ENCODE measurements around the gene DCLK2.

DCLK2 gene

GRCh38 chr4:150108691-150109090 is 30.4 kb downstream of the DCLK2 start:
- TF ChIP-seq EGR1 (IDR thresholded peaks at IDR 0.05) = no peak
- no peak for TF ChIP-seq RAD21 (IDR thresholded peaks at IDR 0.05; ENCODE audit: low read depth)
- no peak for TF ChIP-seq NFIC (IDR thresholded peaks at IDR 0.05)
- TF ChIP-seq EP300 (IDR thresholded peaks at IDR 0.05; ENCODE audit: borderline replicate concordance) = no peak
- TF ChIP-seq FOXM1 (IDR thresholded peaks at IDR 0.05; ENCODE audit: borderline replicate concordance, low read depth) = no peak

- no peak for TF ChIP-seq REST (IDR thresholded peaks at IDR 0.05; ENCODE audit: low read depth)
- TF ChIP-seq MAX (IDR thresholded peaks at IDR 0.05) = no peak
- TF ChIP-seq ZBTB7A (IDR thresholded peaks at IDR 0.05; ENCODE audit: low read depth) = no peak
- TF ChIP-seq TAF1 (IDR thresholded peaks at IDR 0.05; ENCODE audit: low read depth) = no peak
- TF ChIP-seq TCF12 (IDR thresholded peaks at IDR 0.05; ENCODE audit: low read depth) = no peak
- TF ChIP-seq EP300 (IDR thresholded peaks at IDR 0.05; ENCODE audit: borderline replicate concordance) = no peak
These were observed 36.4 kb downstream of the DCLK2 start for GRCh38 chr4:150114641-150115040.

GRCh38 chr4:150115851-150116250 is 37.6 kb downstream of the DCLK2 start:
- TF ChIP-seq RAD21 (IDR thresholded peaks at IDR 0.05; ENCODE audit: low read depth) = no peak
- no peak for TF ChIP-seq REST (IDR thresholded peaks at IDR 0.05; ENCODE audit: low read depth)
- no peak for TF ChIP-seq NFIC (IDR thresholded peaks at IDR 0.05)
- no peak for TF ChIP-seq FOXM1 (IDR thresholded peaks at IDR 0.05; ENCODE audit: borderline replicate concordance, low read depth)
- TF ChIP-seq ZBTB7A (IDR thresholded peaks at IDR 0.05; ENCODE audit: low read depth) = no peak
- TF ChIP-seq CEBPB (IDR thresholded peaks at IDR 0.05) = no peak
- TF ChIP-seq EGR1 (IDR thresholded peaks at IDR 0.05) = no peak
- no peak for TF ChIP-seq TAF1 (IDR thresholded peaks at IDR 0.05; ENCODE audit: low read depth)
- TF ChIP-seq USF1 (IDR thresholded peaks at IDR 0.05) = no peak
- no peak for TF ChIP-seq TCF12 (IDR thresholded peaks at IDR 0.05; ENCODE audit: low read depth)
- no peak for TF ChIP-seq YY1 (IDR thresholded peaks at IDR 0.05; ENCODE audit: low read depth)
- TF ChIP-seq MAX (IDR thresholded peaks at IDR 0.05) = no peak
- no peak for TF ChIP-seq CREB1 (IDR thresholded peaks at IDR 0.05; ENCODE audit: low read depth)
- no peak for TF ChIP-seq TEAD4 (IDR thresholded peaks at IDR 0.05)
- no peak for TF ChIP-seq EP300 (IDR thresholded peaks at IDR 0.05; ENCODE audit: borderline replicate concordance)

- TF ChIP-seq TAF1 (IDR thresholded peaks at IDR 0.05; ENCODE audit: low read depth) (no peak), YY1 (IDR thresholded peaks at IDR 0.05; ENCODE audit: low read depth) (no peak), EGR1 (IDR thresholded peaks at IDR 0.05) (no peak), ZBTB7A (IDR thresholded peaks at IDR 0.05; ENCODE audit: low read depth) (no peak), MAX (IDR thresholded peaks at IDR 0.05) (no peak), REST (IDR thresholded peaks at IDR 0.05; ENCODE audit: low read depth) (no peak), RAD21 (IDR thresholded peaks at IDR 0.05; ENCODE audit: low read depth) (no peak), EP300 (IDR thresholded peaks at IDR 0.05; ENCODE audit: borderline replicate concordance) (no peak), USF1 (IDR thresholded peaks at IDR 0.05) (no peak), NFIC (IDR thresholded peaks at IDR 0.05) (no peak)
These were observed 38.3 kb downstream of the DCLK2 start for GRCh38 chr4:150116506-150116905.

GRCh38 chr4:150117094-150117493 is 38.8 kb downstream of the DCLK2 start:
- TF ChIP-seq YY1 (IDR thresholded peaks at IDR 0.05; ENCODE audit: low read depth) (no peak), EGR1 (IDR thresholded peaks at IDR 0.05) (no peak), USF1 (IDR thresholded peaks at IDR 0.05) (no peak), REST (IDR thresholded peaks at IDR 0.05; ENCODE audit: low read depth) (no peak), NFIC (IDR thresholded peaks at IDR 0.05) (no peak), TAF1 (IDR thresholded peaks at IDR 0.05; ENCODE audit: low read depth) (no peak), RAD21 (IDR thresholded peaks at IDR 0.05; ENCODE audit: low read depth) (no peak), ZBTB7A (IDR thresholded peaks at IDR 0.05; ENCODE audit: low read depth) (no peak), TCF12 (IDR thresholded peaks at IDR 0.05; ENCODE audit: low read depth) (no peak), TEAD4 (IDR thresholded peaks at IDR 0.05) (no peak), CREB1 (IDR thresholded peaks at IDR 0.05; ENCODE audit: low read depth) (no peak), MAX (IDR thresholded peaks at IDR 0.05) (no peak), EP300 (IDR thresholded peaks at IDR 0.05; ENCODE audit: borderline replicate concordance) (no peak), FOXM1 (IDR thresholded peaks at IDR 0.05; ENCODE audit: borderline replicate concordance, low read depth) (no peak), CEBPB (IDR thresholded peaks at IDR 0.05) (no peak)
